SH-SY5Y (cell line): ENCODE data around the gene STK32A.

Source experiments
- GATA2 ChIP-seq: IDR thresholded peaks from 2 replicates; pipeline ENCODE4 v1.6.1; 2011; ENCODE audit warnings: mild to moderate bottlenecking, low read depth, low read length
- GATA3 ChIP-seq: IDR thresholded peaks from 2 replicates; pipeline ENCODE4 v1.6.1; 2011; ENCODE audit warnings: low read depth, mild to moderate bottlenecking, low read length, moderate library complexity

DNA sequence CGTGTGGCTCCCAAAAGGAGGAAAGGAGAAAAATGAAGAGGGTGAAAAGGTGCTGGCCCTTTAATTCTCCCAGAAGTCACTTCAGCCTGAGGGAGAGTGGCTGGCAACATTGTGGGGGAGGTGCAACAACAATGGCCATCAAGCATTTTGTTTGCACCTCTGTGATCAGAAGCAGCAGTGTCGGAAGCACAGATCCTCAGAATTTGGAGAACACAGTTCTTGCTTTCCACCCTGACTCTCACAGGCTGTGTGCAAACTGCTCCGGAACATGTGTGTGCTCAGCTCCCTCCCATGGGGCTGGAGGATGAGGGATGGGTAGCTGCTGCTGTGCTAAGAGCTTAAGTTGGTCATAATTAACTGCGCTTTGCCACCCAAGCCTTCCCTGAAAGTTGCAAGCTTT, 147.9 kb downstream of the STK32A start:
- TF ChIP-seq GATA2: no peak
- TF ChIP-seq GATA3: no peak
